HL-60 (cell line): Measurements from ENCODE around the gene BCL11B.

Experiments
- CTCF ChIP-seq: IDR thresholded peaks from one replicate; pipeline ENCODE4 v1.5.1; 2011; ENCODE audit warnings: low read length, control low read depth, inconsistent platforms; ENCODE audit not compliant: insufficient read depth
- GABPA ChIP-seq: IDR thresholded peaks from 2 replicates; pipeline ENCODE4 v1.6.1; 2012; ENCODE audit warnings: low read depth
- POLR2AphosphoS5 ChIP-seq: IDR thresholded peaks from 2 replicates; pipeline ENCODE4 v1.6.1; 2012; ENCODE audit warnings: low read depth
- SPI1 ChIP-seq: IDR thresholded peaks from 2 replicates; pipeline ENCODE4 v1.6.1; 2012; ENCODE audit warnings: low read depth, mild to moderate bottlenecking, borderline replicate concordance
- TF ChIP-seq, protein P1 (sequence below): IDR thresholded peaks from 2 replicates; pipeline ENCODE4 v1.6.1; 2012; ENCODE audit warnings: low read depth; ENCODE audit not compliant: insufficient replicate concordance

DNA sequence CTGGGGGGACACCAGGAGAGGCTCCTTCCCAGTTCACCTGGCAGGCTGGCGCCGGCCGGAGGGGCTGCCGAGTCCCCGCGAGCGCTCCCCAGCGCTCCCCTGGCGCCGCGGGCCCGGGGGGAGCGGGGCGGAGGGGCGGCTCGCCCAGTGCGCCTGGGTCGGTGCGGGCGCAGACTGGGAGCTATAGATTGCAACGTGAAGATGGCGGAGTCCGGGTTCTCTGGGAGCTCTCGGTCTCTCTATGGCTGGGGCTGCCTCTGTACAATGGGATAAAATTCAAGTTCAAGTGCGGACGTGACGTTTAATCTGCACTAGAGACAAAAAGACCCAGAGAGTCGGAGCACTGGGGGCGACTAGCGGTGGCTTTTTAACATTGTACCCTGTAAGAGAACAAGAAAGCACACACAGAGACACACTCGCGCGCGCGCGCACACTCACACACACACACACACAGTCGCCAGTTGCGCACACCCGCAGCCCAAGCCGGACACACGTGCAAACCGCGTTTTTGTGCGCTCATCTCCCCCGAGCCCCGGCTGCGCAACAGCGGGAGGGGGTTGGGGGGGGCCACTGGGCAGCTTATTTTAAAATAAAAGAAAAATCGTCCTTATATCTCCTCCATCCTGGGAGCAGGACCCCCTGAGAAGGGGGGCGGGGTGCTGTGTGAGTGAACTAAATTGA lies at the start of gene BCL11B:
- TF ChIP-seq CTCF, result no peak
- no peak for TF ChIP-seq POLR2AphosphoS5
- TF ChIP-seq, protein P1, sequence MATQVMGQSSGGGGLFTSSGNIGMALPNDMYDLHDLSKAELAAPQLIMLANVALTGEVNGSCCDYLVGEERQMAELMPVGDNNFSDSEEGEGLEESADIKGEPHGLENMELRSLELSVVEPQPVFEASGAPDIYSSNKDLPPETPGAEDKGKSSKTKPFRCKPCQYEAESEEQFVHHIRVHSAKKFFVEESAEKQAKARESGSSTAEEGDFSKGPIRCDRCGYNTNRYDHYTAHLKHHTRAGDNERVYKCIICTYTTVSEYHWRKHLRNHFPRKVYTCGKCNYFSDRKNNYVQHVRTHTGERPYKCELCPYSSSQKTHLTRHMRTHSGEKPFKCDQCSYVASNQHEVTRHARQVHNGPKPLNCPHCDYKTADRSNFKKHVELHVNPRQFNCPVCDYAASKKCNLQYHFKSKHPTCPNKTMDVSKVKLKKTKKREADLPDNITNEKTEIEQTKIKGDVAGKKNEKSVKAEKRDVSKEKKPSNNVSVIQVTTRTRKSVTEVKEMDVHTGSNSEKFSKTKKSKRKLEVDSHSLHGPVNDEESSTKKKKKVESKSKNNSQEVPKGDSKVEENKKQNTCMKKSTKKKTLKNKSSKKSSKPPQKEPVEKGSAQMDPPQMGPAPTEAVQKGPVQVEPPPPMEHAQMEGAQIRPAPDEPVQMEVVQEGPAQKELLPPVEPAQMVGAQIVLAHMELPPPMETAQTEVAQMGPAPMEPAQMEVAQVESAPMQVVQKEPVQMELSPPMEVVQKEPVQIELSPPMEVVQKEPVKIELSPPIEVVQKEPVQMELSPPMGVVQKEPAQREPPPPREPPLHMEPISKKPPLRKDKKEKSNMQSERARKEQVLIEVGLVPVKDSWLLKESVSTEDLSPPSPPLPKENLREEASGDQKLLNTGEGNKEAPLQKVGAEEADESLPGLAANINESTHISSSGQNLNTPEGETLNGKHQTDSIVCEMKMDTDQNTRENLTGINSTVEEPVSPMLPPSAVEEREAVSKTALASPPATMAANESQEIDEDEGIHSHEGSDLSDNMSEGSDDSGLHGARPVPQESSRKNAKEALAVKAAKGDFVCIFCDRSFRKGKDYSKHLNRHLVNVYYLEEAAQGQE, result no peak
- no peak for TF ChIP-seq GABPA
- no peak for TF ChIP-seq SPI1
